Esophagus squamous epithelium (tissue), 5 donors: ENCODE measurements around the gene ZCCHC17. TPM values are rescaled to one million over a fixed set of nuclear protein-coding genes. Genes with fewer than 3 reads are reported as not detected.

Source experiments
- DNase-seq: peaks from one replicate; lab custom pipeline; 2025; lab: John Stamatoyannopoulos, UW
- H3K27ac ChIP-seq, 4 donors: fragments of 200-600 bp; sonication (generic); one replicate each; pipeline ENCODE4 v1.5.1; 2016 to 2019; ENCODE audit warnings: mild to moderate bottlenecking in 1 of 4
- H3K27me3 ChIP-seq, 4 donors: fragments of 200-600 bp; sonication (generic); 1 replicate in 3 of 4; 2 replicates in 1 of 4; pipeline versions ENCODE4 v1.5.1 to v1.6.0; 2017 to 2021; ENCODE audit warnings: antibody characterized with exemption in 1 of 4
- H3K36me3 ChIP-seq, 3 donors: fragments of 200-600 bp; sonication (generic); one replicate each; pipeline ENCODE4 v1.5.1; 2016 to 2019
- H3K4me1 ChIP-seq, 3 donors: fragments of 200-600 bp; sonication (generic); one replicate each; pipeline ENCODE4 v1.5.1; 2017 to 2019
- H3K4me3 ChIP-seq, 4 donors: fragments of 200-600 bp; sonication (generic); 1 replicate in 3 of 4; 2 replicates in 1 of 4; pipeline ENCODE4 v1.5.1; 2016 to 2019; ENCODE audit warnings: mild to moderate bottlenecking in 2 of 4, moderate library complexity in 1 of 4
- H3K9me3 ChIP-seq, 3 donors: fragments of 200-600 bp; sonication (generic); one replicate each; pipeline ENCODE4 v1.5.1; 2016 to 2019
- POLR2A ChIP-seq, 4 donors: fragments of 450-650 bp; IDR thresholded peaks; one replicate each; pipeline ENCODE4 v1.6.1; 2017; ENCODE audit warnings: antibody characterized with exemption in 4 of 4, mild to moderate bottlenecking in 4 of 4, moderate library complexity in 3 of 4
- WGBS, 2 donors: methylation state at CpG; one replicate each; pipeline ENCODE4 v1.1.5; 2018; 5-methylcytosine and 5-hydroxymethylcytosine counted together
- intact Hi-C: fragments of 100-400 bp; cut with DNase I; formaldehyde crosslinking; loops from one replicate; pipeline ENCODE4 v1.15.0; 2022
- total RNA-seq, 4 donors: library from RNA; depleted of rRNA; stranded (reverse); fragments of >200 nt; gene quantifications; one replicate each; pipeline ENCODE4 v1.1.0, GENCODE V29; 2016
- TF ChIP-seq, protein P1 (sequence below), 6 experiments: fragments of 450-650 bp in 4 of 6; fragments of 200-600 bp in 2 of 6; sonication (generic) in 2 of 6; IDR thresholded peaks; one replicate each; pipeline ENCODE4 v1.5.1; 2016 to 2019; ENCODE audit warnings: antibody characterized with exemption in 6 of 6, mild to moderate bottlenecking in 4 of 6, moderate library complexity in 4 of 6
- donor health status: DM: yes; HTN: yes; CAD: no.

The ZCCHC17 gene
- total RNA-seq, 4 donors from 2014 or later = 11.5 to 22.5 (median 18.6) TPM

DNA sequence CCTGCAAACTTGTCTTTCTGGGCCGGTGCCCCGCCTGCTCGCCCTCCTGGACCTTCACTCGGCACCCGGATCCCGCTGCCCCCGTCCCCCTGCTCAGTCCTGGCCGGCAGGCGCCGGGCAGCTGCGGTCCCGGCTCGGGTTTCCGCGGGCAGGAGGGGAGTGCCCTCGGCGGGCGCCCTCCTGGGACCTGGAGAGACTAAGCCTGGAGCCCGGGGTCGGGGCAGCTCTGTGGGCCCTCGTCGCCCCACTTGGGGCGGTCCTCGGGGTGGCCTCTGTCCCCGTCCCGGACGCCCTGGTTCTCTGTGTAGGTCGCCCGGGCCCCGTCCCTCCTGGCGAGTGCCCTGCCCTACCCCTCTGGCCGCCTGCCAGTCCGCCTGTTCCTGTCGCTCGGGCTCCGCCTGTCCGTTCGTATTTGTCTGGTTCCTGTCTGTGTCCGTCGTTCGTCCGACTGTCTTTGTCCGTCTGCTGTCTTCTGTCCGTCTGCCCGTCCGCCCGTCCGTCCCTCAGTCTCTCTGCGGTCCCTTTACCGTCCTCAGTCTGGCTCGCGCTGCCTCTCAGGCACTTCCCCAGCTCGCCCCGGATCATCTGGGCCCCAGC is 116.7 kb downstream of the ZCCHC17 start:
- H3K4me3 ChIP-seq = peak overlapping the region; percentile 63 to 90 (median 77)
- DNase-seq = no peak
- TF ChIP-seq, protein P1, sequence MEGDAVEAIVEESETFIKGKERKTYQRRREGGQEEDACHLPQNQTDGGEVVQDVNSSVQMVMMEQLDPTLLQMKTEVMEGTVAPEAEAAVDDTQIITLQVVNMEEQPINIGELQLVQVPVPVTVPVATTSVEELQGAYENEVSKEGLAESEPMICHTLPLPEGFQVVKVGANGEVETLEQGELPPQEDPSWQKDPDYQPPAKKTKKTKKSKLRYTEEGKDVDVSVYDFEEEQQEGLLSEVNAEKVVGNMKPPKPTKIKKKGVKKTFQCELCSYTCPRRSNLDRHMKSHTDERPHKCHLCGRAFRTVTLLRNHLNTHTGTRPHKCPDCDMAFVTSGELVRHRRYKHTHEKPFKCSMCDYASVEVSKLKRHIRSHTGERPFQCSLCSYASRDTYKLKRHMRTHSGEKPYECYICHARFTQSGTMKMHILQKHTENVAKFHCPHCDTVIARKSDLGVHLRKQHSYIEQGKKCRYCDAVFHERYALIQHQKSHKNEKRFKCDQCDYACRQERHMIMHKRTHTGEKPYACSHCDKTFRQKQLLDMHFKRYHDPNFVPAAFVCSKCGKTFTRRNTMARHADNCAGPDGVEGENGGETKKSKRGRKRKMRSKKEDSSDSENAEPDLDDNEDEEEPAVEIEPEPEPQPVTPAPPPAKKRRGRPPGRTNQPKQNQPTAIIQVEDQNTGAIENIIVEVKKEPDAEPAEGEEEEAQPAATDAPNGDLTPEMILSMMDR (IDR thresholded peaks at IDR 0.05) = no peak
- TF ChIP-seq POLR2A (IDR thresholded peaks at IDR 0.05) = no peak
- H3K27me3 ChIP-seq = peaks cover 0 to 38% (median 0%) of the 10 kb centered on the region in 4 donors
- 0 to 2% methylated on average over 23 to 25 of the region's 54 CpGs for WGBS, 2 donors
- intact Hi-C loops = no loop called here
- peak overlapping the region; percentile 77 to 95 (median 92) for H3K27ac ChIP-seq
- no peaks in the 10 kb centered on the region for H3K9me3 ChIP-seq
- peaks cover 8 to 60% (median 25%) of the 10 kb centered on the region in 3 donors for H3K4me1 ChIP-seq
- H3K36me3 ChIP-seq = no peaks in the 10 kb centered on the region

Other genes starting within 250 kb of the ZCCHC17 start
- 10 to 100 TPM; 41.6 to 88.1 (median 53.9) TPM for gene PUM1, start 231.3 kb upstream of the ZCCHC17 start, total RNA-seq
- gene NKAIN1, start 57.1 kb upstream of the ZCCHC17 start, total RNA-seq = under 1 TPM in 3 of 4 donors, not detected in 1; 0.09 to 0.30 (median 0.12) TPM
- gene SNRNP40, start 244 bp upstream of the ZCCHC17 start, total RNA-seq = 10 to 100 TPM; 24.3 to 54.7 (median 51.3) TPM
- 1 to 10 TPM in 1 of 4 donors, under 1 TPM in 1, not detected in 2; 0.57 to 7.6 TPM for gene FABP3, start 76.0 kb downstream of the ZCCHC17 start, total RNA-seq
- gene SERINC2, start 116.2 kb downstream of the ZCCHC17 start, total RNA-seq = 100 to 1,000 TPM in 1 of 4 donors, 10 to 100 TPM in 3; 29.6 to 108 (median 79.2) TPM